ENCODE data around the gene CLIP1. TPM values are rescaled to one million over a fixed set of nuclear protein-coding genes. Genes with fewer than 3 reads are reported as not detected.
"Not testable (repeated sequence)": the region's sequence is repeated elsewhere in the genome, so short reads cannot be mapped to it uniquely, and the experiment has no call there.

The CLIP1 gene
- 100 to 1,000 TPM in 2 of 4 donors, 10 to 100 TPM in 2; 48.2 to 134 (median 96.8) TPM for total RNA-seq

GRCh38 chr12:122421821-122422729 lies at the start of gene CLIP1:
Gene CLIP1 (minus strand): TSS chr12:122422669. CDS start chr12:122380452, 42,217 bp downstream.
- H3K4me3 ChIP-seq: peak within 1 kb of the TSS; percentile 63 to 97
- peak; percentile 60 to 69 for DNase-seq
- TF ChIP-seq POLR2A (IDR thresholded peaks at IDR 0.05) (peak; percentile 64 to 89), CTCF (IDR thresholded peaks at IDR 0.05) (peak in 3 of 4 experiments; percentile 33 to 57 (median 45))
- intact Hi-C loops (cut with DNase I; ENCODE audit: low total_unique reads): no loop called here
- no peaks in the 10 kb centered on the region for H3K9me3 ChIP-seq
- H3K27me3 ChIP-seq: no peaks in the 10 kb centered on the region
- H3K36me3 ChIP-seq: no peaks in the 10 kb centered on the region
- peaks cover 4 to 7% of the 10 kb centered on the region in 2 donors for H3K4me1 ChIP-seq
- H3K27ac ChIP-seq: peak within 1 kb of the TSS; percentile 99 to 100

- Histone ChIP-seq H3K27ac (peak overlapping the region; percentile 64 to 86), H3K27me3 (no peaks in the 10 kb centered on the region), H3K36me3 (no peaks in the 10 kb centered on the region), H3K4me3 (no peak overlapping the region), H3K9me3 (no peaks in the 10 kb centered on the region), H3K4me1 (peaks cover 0 to 9% of the 10 kb centered on the region in 2 donors)
- TF ChIP-seq POLR2A (IDR thresholded peaks at IDR 0.05) (no peak), CTCF (IDR thresholded peaks at IDR 0.05) (peak; percentile 71 to 88 (median 82))
- DNase-seq: peak in 1 of 2 donors; percentile 18
- intact Hi-C loops (cut with DNase I; ENCODE audit: low total_unique reads): loop anchor here (10.0 kb wide), 1 partner anchor 77 kb away; no protein-coding TSS in a partner anchor
Measured at GRCh38 chr12:122471324-122472226, 49.1 kb upstream of the CLIP1 start.

- DNase-seq: peak in 1 of 2 donors; percentile 15
- H3K4me3 ChIP-seq, H3K4me1 ChIP-seq, H3K36me3 ChIP-seq, H3K9me3 ChIP-seq, H3K27me3 ChIP-seq: not testable (repeated sequence)
- peak overlapping the region; percentile 64 to 86 for H3K27ac ChIP-seq
- intact Hi-C loops (cut with DNase I; ENCODE audit: low total_unique reads): loop anchor here (10.0 kb wide), 1 partner anchor 76 kb away; no protein-coding TSS in a partner anchor
Measured at GRCh38 chr12:122470576-122470975, 48.1 kb upstream of the CLIP1 start.

GRCh38 chr12:122469856-122470255 lies 47.4 kb upstream of the CLIP1 start:
- peak in 1 of 2 donors; percentile 1 for DNase-seq
- intact Hi-C loops (cut with DNase I; ENCODE audit: low total_unique reads): loop anchor here (10.0 kb wide), 1 partner anchor 75 kb away; no protein-coding TSS in a partner anchor
- not testable (repeated sequence) for H3K36me3 ChIP-seq, H3K4me3 ChIP-seq, H3K9me3 ChIP-seq, H3K27ac ChIP-seq, H3K4me1 ChIP-seq, H3K27me3 ChIP-seq

- no peak for DNase-seq
- Histone ChIP-seq H3K4me1 (peaks cover 0 to 9% of the 10 kb centered on the region in 2 donors), H3K27me3 (no peaks in the 10 kb centered on the region), H3K9me3 (no peaks in the 10 kb centered on the region), H3K27ac (no peak overlapping the region), H3K36me3 (no peaks in the 10 kb centered on the region), H3K4me3 (no peak overlapping the region)
- no peak for TF ChIP-seq POLR2A (IDR thresholded peaks at IDR 0.05)
- no peak for TF ChIP-seq CTCF (IDR thresholded peaks at IDR 0.05)
- intact Hi-C loops (cut with DNase I; ENCODE audit: low total_unique reads): no loop called here
Measured at GRCh38 chr12:122467983-122468382, 45.5 kb upstream of the CLIP1 start.

- H3K4me1 ChIP-seq; H3K36me3 ChIP-seq; H3K27me3 ChIP-seq; H3K9me3 ChIP-seq; intact Hi-C loops (cut with DNase I; ENCODE audit: low total_unique reads); H3K27ac ChIP-seq; H3K4me3 ChIP-seq: not testable (repeated sequence)
- DNase-seq: peak; percentile 17 to 25
Measured at GRCh38 chr12:122464317-122465042, 42.0 kb upstream of the CLIP1 start.

All from uterus (tissue), 4 donors.